ENCODE data around the gene ESPN. TPM values are rescaled to one million over a fixed set of nuclear protein-coding genes. Genes with fewer than 3 reads are reported as not detected.

The ESPN gene
- total RNA-seq, 1 donor from 2014 or later, result 0.36 TPM

DNA sequence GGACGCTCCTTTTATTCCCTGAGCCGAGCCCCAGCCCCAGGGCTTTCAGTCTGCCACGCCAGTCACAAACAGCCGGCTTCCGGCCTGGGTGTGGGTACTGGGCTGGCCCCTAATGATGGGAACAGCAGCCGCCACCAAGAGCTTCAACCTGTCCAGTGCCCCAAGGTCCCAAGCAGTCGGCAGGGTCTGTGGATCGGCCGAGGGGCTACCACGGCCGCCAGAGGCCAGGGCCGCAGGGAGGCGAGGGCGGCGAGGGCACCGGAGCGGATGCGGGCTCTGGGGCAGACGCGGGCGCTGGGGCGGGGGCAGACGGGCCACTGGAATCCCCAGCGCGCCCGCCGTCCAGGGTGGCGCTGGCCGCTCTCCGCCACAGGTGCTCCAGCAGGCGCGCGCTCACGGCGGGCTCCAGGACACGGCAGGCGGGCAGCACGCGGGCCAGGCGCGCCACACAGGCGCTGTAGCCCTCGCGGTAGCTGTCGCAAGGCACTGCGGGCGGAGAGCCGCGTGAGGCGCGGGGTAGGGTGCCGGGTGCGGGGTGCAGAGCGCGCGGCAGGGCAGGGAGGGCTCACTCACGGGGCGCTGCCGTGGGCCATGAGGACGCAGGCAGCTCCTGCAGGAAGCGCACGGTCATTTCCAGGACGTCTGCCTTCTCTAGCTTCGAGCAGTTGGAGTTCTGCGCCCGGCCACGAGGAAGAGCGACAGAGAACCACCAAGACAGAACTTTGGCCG is 5.7 kb upstream of the ESPN start:
- TF ChIP-seq, protein P1, sequence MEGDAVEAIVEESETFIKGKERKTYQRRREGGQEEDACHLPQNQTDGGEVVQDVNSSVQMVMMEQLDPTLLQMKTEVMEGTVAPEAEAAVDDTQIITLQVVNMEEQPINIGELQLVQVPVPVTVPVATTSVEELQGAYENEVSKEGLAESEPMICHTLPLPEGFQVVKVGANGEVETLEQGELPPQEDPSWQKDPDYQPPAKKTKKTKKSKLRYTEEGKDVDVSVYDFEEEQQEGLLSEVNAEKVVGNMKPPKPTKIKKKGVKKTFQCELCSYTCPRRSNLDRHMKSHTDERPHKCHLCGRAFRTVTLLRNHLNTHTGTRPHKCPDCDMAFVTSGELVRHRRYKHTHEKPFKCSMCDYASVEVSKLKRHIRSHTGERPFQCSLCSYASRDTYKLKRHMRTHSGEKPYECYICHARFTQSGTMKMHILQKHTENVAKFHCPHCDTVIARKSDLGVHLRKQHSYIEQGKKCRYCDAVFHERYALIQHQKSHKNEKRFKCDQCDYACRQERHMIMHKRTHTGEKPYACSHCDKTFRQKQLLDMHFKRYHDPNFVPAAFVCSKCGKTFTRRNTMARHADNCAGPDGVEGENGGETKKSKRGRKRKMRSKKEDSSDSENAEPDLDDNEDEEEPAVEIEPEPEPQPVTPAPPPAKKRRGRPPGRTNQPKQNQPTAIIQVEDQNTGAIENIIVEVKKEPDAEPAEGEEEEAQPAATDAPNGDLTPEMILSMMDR (IDR thresholded peaks at IDR 0.05; ENCODE audit: unreplicated experiment), result no peak
- Mint-ChIP-seq H3K27ac (ENCODE audit: unreplicated experiment) (no peak overlapping the region), H3K4me3 (ENCODE audit: unreplicated experiment) (no peak overlapping the region), H3K36me3 (ENCODE audit: low read depth, unreplicated experiment) (no peaks in the 10 kb centered on the region), H3K27me3 (ENCODE audit: unreplicated experiment) (peaks cover 30% of the 10 kb centered on the region), H3K4me1 (ENCODE audit: unreplicated experiment) (no peaks in the 10 kb centered on the region), H3K9me3 (ENCODE audit: unreplicated experiment) (no peaks in the 10 kb centered on the region)
- no peak for DNase-seq (ENCODE audit: low spot score)

DNA sequence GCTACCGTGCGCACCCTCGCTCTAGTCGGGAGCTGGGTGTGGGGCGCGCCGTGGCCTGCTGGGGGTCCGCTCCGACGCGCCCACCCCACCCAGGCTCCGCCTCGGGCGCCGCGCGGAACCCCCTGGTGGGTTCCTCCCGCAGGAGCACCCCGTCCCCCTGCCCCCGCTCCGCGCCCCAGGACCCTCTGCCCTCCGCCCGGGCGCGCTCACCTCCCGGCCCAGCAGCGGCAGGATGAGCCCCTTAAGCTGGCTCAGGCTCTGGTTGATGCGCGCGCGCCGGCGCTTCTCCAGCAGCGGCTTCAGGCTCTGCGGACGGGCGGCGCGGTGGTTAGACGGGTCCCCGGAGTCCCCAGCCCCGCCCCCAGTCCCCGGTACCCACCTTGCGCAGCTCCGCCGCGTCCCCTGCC is 5.2 kb upstream of the ESPN start:
- DNase-seq (ENCODE audit: low spot score), result no peak
- H3K4me3 Mint-ChIP-seq (ENCODE audit: unreplicated experiment), result no peak overlapping the region
- H3K9me3 Mint-ChIP-seq (ENCODE audit: unreplicated experiment), result no peaks in the 10 kb centered on the region
- H3K27me3 Mint-ChIP-seq (ENCODE audit: unreplicated experiment), result peaks cover 34% of the 10 kb centered on the region
- H3K36me3 Mint-ChIP-seq (ENCODE audit: low read depth, unreplicated experiment), result no peaks in the 10 kb centered on the region
- no peak overlapping the region for H3K27ac Mint-ChIP-seq (ENCODE audit: unreplicated experiment)
- TF ChIP-seq, protein P1 (IDR thresholded peaks at IDR 0.05; ENCODE audit: unreplicated experiment), result no peak
- no peaks in the 10 kb centered on the region for H3K4me1 Mint-ChIP-seq (ENCODE audit: unreplicated experiment)

DNA sequence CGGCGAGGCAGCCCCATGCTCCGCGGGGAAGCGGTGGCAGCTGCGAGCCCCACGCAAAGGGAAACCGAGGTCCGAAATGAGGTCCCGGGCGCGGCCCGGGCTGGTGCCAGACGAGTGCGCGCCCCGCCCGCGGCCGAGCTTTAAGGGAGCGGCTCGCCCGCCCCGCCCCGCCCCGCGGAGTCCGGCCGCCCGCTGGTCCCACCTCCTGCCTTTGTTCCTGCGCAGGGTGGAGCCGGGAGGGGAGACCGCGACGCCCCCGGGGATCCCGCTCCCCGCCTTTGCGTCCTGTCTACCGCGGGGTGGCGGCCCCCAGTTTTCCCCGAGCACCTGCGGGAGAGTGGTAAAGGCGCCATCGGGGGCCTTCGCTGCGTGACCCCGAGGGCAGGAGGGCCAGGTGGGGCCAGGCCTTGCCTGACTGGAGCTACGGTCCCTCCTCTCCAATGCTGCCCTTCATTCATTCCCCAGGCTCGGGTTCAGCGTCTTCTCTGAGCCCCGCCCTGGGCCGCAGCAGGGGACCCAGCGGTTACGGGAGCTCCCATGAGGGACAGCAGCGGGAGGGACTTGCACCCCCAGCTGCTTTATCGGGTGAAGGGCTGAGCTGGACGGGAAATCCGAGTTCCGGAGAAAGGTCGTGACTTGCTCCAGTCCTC is 4.6 kb upstream of the ESPN start, which contains the start of gene HES2:
Gene HES2 (minus strand): TSS at position 116 of the 650 bp plus-strand sequence. CDS start 99 bp downstream, at position 17.
- H3K9me3 Mint-ChIP-seq (ENCODE audit: unreplicated experiment), result no peaks in the 10 kb centered on the region
- no peaks in the 10 kb centered on the region for H3K36me3 Mint-ChIP-seq (ENCODE audit: low read depth, unreplicated experiment)
- no peak for DNase-seq (ENCODE audit: low spot score)
- peaks cover 31% of the 10 kb centered on the region for H3K27me3 Mint-ChIP-seq (ENCODE audit: unreplicated experiment)
- H3K4me1 Mint-ChIP-seq (ENCODE audit: unreplicated experiment), result no peaks in the 10 kb centered on the region
- TF ChIP-seq, protein P1 (IDR thresholded peaks at IDR 0.05; ENCODE audit: unreplicated experiment), result no peak
- H3K27ac Mint-ChIP-seq (ENCODE audit: unreplicated experiment), result no peak within 1 kb of the TSS
- H3K4me3 Mint-ChIP-seq (ENCODE audit: unreplicated experiment), result no peak within 1 kb of the TSS

DNA sequence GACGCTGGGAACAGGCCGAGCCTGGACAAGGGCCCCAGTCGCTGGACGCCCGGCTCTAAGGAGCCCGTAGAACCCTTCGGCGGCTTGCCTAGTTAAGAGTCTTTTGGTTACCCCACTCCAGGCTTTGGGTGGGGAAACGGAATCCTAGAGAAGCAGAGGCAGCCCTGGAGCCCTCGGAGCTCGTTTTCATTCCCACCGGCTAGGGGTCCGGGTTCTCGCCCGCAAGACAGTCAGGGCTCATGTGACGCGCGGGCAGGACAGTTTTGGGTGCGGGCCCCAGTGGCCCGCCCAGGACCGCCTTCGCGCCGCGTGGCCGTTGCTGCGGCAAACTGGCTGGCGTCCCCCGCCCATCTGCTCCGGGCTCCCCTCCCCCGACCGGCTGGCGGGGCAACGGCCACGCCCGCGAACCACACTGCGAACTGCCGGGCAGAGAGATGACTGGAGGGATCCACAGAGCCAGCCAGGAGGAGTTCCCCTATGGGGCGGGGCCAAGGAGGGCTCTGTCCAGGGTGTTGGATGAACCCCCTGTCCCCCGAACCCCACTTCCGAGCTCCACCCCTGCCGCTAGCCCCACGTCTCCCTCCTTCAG is 4.0 kb upstream of the ESPN start:
- H3K4me3 Mint-ChIP-seq (ENCODE audit: unreplicated experiment), result no peak overlapping the region
- DNase-seq (ENCODE audit: low spot score), result no peak
- no peaks in the 10 kb centered on the region for H3K4me1 Mint-ChIP-seq (ENCODE audit: unreplicated experiment)
- TF ChIP-seq, protein P1 (IDR thresholded peaks at IDR 0.05; ENCODE audit: unreplicated experiment), result no peak
- no peaks in the 10 kb centered on the region for H3K9me3 Mint-ChIP-seq (ENCODE audit: unreplicated experiment)
- no peak overlapping the region for H3K27ac Mint-ChIP-seq (ENCODE audit: unreplicated experiment)
- peaks cover 26% of the 10 kb centered on the region for H3K27me3 Mint-ChIP-seq (ENCODE audit: unreplicated experiment)
- no peaks in the 10 kb centered on the region for H3K36me3 Mint-ChIP-seq (ENCODE audit: low read depth, unreplicated experiment)

DNA sequence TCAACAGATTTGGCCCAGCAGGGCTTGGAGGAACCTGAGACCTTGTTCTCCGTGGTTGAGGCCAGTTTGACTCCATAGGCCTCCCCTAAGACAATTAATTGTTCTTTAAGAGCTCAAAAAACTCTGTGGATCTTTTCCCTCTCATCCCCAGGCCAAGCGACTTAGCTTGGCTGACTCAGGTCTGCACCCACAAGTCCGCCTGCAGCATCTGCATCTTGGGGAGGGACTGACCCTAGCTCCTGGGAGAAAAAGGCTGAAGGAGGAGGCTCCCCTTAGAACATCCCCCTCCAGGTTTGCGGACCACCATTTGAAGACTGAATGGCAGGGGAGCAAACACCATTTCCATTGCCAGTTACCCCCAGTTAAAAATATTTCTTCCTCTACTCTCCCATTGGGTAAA is 3.3 kb upstream of the ESPN start:
- no peak overlapping the region for H3K4me3 Mint-ChIP-seq (ENCODE audit: unreplicated experiment)
- H3K36me3 Mint-ChIP-seq (ENCODE audit: low read depth, unreplicated experiment), result no peaks in the 10 kb centered on the region
- DNase-seq (ENCODE audit: low spot score), result no peak
- no peak overlapping the region for H3K27ac Mint-ChIP-seq (ENCODE audit: unreplicated experiment)
- H3K9me3 Mint-ChIP-seq (ENCODE audit: unreplicated experiment), result no peaks in the 10 kb centered on the region
- H3K4me1 Mint-ChIP-seq (ENCODE audit: unreplicated experiment), result no peaks in the 10 kb centered on the region
- TF ChIP-seq, protein P1 (IDR thresholded peaks at IDR 0.05; ENCODE audit: unreplicated experiment), result no peak
- peaks cover 26% of the 10 kb centered on the region for H3K27me3 Mint-ChIP-seq (ENCODE audit: unreplicated experiment)
